ENCODE measurements around the gene AHI1.

GRCh38 chr6:135434095-135434494, 63.4 kb downstream of the AHI1 start:
- TF ChIP-seq CTCF (IDR thresholded peaks at IDR 0.05) (no peak), POLR2A (IDR thresholded peaks at IDR 0.05) (no peak)

All from heart left ventricle (tissue), 13 donors.